Measurements from ENCODE around the gene CCDC85C. TPM values are rescaled to one million over a fixed set of nuclear protein-coding genes. Genes with fewer than 3 reads are reported as not detected.

The CCDC85C gene
- total and polyA plus RNA-seq, 2 of the 4 experiments (the other 2 are of a cell fraction), result 16.0 to 19.0 TPM

DNA sequence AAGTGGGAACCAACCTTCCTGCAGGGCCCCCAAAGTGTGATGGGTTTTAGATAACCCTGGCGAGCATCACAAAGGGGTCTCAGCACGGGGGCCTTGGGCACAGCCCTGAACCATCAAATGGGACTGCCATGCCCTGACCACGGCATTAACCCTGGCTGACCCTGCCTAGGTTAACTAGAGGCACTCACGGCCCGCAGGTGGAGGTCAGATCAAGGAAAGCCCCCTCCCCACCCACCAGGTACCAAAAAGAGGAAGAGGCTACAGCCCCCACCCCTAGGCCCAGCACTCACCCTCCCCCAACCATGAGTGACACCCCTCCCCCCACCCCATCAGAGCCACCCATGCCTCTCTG lies 80.3 kb downstream of the CCDC85C start:
- Histone ChIP-seq H4K8ac (ENCODE audit: low read depth in 2 of 2, low read length in 2 of 2) (peak overlapping the region; percentile 63 to 89; a peak in 2 of 4 replicates), H3K23ac (ENCODE audit: low read depth, low read length) (peak overlapping the region; percentile 65; the same call in 1 of the 2 replicates), H2AK9ac (replicated peaks; ENCODE audit: low read depth, low read length, poor library complexity) (peak overlapping the region; percentile 97), H4K5ac (ENCODE audit: low read depth, low read length) (peak overlapping the region; percentile 14), H2AK5ac (ENCODE audit: low read depth, low read length) (peak overlapping the region; percentile 60; the same call in 1 of the 2 replicates), H2AFZ (replicated peaks; ENCODE audit: low read length, poor library complexity) (peak overlapping the region; percentile 81), H4K20me1 (ENCODE audit: insufficient read depth, low read length) (peaks cover 23% of the 10 kb centered on the region), H3K4me1 (ENCODE audit: control insufficient read depth, insufficient read depth, low read length) (peaks cover 34% of the 10 kb centered on the region), H3K4me2 (ENCODE audit: low read depth, low read length) (peak overlapping the region; percentile 25; the same call in 1 of the 2 replicates), H2BK120ac (ENCODE audit: low read depth, low read length) (peak overlapping the region; percentile 80), H2BK20ac (ENCODE audit: low read depth, low read length) (peak overlapping the region; percentile 32; the same call in 1 of the 2 replicates), H3K27ac (ENCODE audit: insufficient read depth, low read length) (peak overlapping the region; percentile 76), H3K4me3 (ENCODE audit: insufficient read depth, low read depth, low read length) (no peak overlapping the region), H3K18ac (ENCODE audit: low read depth, low read length) (peak overlapping the region; percentile 39; the same call in 1 of the 2 replicates), H3K79me1 (ENCODE audit: low read depth in 1 of 2, low read length in 2 of 2) (peaks cover 22 to 78% of the 10 kb centered on the region in 2 experiments), H3K14ac (replicated peaks; ENCODE audit: low read depth, low read length) (peak overlapping the region; percentile 62; the same call in 1 of the 2 replicates), H3K9me1 (ENCODE audit: insufficient read depth, low read length) (peaks cover 10% of the 10 kb centered on the region), H2BK15ac (ENCODE audit: low read depth, low read length) (0 out of 3 replicates have a peak overlapping the region, but pooled peaks have one; percentile 38), H3K4ac (ENCODE audit: low read depth, low read length) (peak overlapping the region; percentile 78), H3K36me3 (ENCODE audit: control insufficient read depth, insufficient read depth, low read length) (no peaks in the 10 kb centered on the region; the same call in 1 of the 2 replicates), H2BK5ac (ENCODE audit: low read depth, low read length, poor library complexity, severe bottlenecking) (peak overlapping the region; percentile 80), H3K9ac (ENCODE audit: low read depth, low read length) (no peak overlapping the region), H3K27me3 (ENCODE audit: control insufficient read depth, insufficient read depth, low read length) (no peaks in the 10 kb centered on the region), H3K9me3 (ENCODE audit: control insufficient read depth, insufficient read depth, low read length) (no peaks in the 10 kb centered on the region), H3K56ac (ENCODE audit: extremely low read depth, insufficient read depth, low read length) (no peak overlapping the region), H4K91ac (ENCODE audit: insufficient read depth, low read depth, low read length) (peak overlapping the region; percentile 91)
- intact Hi-C loops (cut with micrococcal nuclease), result loop anchor here (5.0 kb wide), 1 partner anchor 159 kb away; the partner anchor contains the start of gene CYP46A1
- in situ Hi-C loops (cut with MboI; ENCODE audit: low sequenced_read_pairs), result loop anchor here (5.0 to 10.0 kb wide), 2 partner anchors 99 to 381 kb away; no protein-coding TSS in a partner anchor
- ChIA-PET CTCF (interaction anchor here (0.9 to 1.1 kb wide), 3 partner anchors 13 to 67 kb away, joined by 3 to 6 read pairs (median 3); no protein-coding TSS in a partner anchor), POLR2A (ENCODE audit: unreplicated experiment) (no interaction called here)
- dilution Hi-C loops (cut with HindIII; ENCODE audit: low sequenced_read_pairs, unreplicated experiment), result no loop called here
- no peak for DNase-seq
- WGBS, 2 experiments (ENCODE audit: extremely low coverage in 2 of 2, insufficient read length in 1 of 2), result no CpG with 5 or more reads among the region's 5 CpGs
- TF ChIP-seq FOS (IDR thresholded peaks at IDR 0.05; ENCODE audit: low read depth, low read length) (no peak), RAD21 (IDR thresholded peaks at IDR 0.05; ENCODE audit: low read length) (no peak), CHD1 (IDR thresholded peaks at IDR 0.05; ENCODE audit: low read depth, low read length) (no peak)
- TF ChIP-seq, protein P1, sequence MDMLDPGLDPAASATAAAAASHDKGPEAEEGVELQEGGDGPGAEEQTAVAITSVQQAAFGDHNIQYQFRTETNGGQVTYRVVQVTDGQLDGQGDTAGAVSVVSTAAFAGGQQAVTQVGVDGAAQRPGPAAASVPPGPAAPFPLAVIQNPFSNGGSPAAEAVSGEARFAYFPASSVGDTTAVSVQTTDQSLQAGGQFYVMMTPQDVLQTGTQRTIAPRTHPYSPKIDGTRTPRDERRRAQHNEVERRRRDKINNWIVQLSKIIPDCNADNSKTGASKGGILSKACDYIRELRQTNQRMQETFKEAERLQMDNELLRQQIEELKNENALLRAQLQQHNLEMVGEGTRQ (IDR thresholded peaks at IDR 0.05; ENCODE audit: low read depth, low read length), result no peak
- TF ChIP-seq, protein P2, sequence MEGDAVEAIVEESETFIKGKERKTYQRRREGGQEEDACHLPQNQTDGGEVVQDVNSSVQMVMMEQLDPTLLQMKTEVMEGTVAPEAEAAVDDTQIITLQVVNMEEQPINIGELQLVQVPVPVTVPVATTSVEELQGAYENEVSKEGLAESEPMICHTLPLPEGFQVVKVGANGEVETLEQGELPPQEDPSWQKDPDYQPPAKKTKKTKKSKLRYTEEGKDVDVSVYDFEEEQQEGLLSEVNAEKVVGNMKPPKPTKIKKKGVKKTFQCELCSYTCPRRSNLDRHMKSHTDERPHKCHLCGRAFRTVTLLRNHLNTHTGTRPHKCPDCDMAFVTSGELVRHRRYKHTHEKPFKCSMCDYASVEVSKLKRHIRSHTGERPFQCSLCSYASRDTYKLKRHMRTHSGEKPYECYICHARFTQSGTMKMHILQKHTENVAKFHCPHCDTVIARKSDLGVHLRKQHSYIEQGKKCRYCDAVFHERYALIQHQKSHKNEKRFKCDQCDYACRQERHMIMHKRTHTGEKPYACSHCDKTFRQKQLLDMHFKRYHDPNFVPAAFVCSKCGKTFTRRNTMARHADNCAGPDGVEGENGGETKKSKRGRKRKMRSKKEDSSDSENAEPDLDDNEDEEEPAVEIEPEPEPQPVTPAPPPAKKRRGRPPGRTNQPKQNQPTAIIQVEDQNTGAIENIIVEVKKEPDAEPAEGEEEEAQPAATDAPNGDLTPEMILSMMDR (conservative IDR thresholded peaks at IDR 0.05; ENCODE audit: low read depth, low read length), result no peak
- BruUV-seq (replicated peaks), result no TSS peak
- no peak for ATAC-seq (ENCODE audit: low read depth)
